HG03159 (cell line): ENCODE measurements around the gene DTNA.

ENCODE experiments used
- ATAC-seq: cut with Tn5 transposase; IDR thresholded peaks from one replicate; pipeline ENCODE4 v1.9.1; 2021; ENCODE audit warnings: mild to moderate bottlenecking, moderate library complexity; ENCODE audit not compliant: unreplicated experiment

Gene DTNA

DNA sequence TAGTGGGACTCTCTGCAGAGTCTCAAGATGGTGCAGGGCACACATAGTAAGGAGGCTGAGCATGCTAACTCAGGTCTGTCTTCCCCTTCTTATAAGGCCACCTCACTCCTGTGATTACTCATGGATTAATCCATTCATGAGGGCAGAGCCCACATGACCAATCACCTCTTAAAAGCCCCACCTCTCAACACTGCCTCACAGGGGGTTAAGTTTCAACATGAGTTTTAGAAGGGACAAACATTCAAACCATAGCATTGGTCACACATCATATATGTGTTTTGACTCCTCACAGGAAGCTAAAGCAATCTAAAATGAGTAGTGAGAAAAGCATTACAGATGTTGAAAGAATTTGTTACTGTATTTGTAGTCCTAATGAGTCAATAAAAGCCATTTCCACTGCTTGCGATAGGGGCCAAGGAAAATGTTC lies 57.5 kb downstream of the DTNA start:
- ATAC-seq = no peak

DNA sequence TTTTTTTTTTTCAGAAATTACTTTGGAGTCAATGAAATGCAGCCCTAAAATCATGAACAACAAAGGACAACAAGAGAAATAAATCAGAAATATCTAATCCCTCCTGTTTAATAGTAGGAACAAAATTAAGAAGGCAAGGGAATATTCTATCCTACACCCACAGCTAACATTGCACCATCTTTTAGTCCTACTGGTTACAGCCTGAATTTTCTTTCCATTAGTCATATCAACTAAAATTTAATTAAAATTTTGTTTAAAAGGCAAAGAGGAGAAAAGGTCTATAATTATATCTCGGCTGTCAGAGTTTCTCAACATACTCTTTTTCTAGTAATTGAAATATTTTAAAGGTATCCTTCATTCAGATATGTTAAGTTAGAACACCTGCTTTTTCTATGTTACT lies 61.9 kb downstream of the DTNA start:
- no peak for ATAC-seq

DNA sequence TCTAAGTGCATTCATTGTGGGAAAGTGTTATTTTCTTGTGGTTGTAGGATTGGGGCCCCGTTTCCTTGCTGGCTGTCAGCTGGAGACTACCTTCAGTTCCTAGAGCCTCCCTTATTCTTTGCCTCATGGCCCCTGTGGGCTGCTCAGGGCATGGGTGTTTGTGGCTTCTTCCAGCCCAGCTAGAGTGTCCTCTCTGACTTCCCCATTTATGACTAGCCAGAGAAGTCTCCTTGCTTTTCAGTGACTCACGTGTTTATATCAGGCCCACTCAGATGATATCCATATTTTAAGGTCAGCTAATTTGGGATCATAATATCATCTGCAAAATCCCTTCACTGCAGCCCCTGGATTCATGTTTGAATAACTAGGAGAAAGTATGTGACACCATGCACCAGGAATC lies 62.8 kb downstream of the DTNA start:
- ATAC-seq = no peak

DNA sequence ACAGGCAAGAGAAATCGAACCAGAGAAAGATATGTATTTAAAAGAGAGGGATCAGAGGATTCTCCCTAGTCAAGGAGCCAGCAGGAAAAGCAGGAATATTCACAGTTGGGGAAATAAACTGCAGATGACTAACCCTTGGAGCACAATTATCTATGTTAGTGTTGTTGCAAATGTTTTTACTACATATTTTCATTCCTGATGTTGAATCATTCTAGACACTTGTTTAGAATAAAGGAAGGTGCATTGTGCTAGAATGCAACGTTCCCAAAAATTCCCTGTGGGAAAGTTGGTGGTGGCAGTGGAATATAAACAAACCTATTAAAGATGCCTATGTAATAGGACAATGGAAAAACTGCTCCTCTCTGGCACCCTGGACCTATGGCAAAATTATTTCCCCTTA lies 63.3 kb downstream of the DTNA start:
- ATAC-seq = no peak

DNA sequence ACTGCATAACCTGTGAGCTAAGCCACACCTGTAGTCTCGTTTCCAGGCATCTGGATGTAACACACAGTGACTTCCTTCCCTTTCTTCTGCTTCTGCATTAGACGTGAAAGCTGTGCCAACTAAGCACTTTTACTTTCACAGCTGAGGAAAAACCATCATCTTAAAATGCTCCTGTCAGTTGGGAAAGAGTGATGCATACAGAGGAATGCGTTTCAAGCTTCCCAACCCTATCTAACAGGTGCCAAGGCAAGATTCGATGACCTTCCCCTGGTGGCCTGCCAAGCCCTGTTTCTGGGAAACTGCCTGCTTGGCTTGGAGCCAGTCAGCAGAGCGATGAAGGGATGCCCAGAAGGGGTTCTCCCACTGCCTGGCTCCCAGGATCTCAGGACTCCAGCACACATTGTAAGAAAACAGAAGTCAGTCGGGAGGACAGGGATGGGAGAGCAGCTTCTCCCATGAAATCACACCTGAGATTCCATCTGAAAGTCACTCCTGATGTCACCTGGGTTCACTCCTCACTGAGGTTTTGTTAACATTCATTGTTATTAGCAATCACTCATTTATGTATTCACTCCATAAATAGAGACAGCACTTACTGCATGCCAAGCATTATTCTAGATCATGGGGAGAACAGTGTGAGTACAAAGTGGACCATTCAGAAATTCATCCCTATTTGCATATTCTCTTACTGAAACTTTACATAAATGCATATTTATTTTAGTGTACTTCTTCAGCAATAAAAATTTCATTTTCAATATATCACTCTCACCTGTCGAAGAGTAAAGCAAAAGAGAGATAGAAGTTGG lies 64.1 kb downstream of the DTNA start:
- no peak for ATAC-seq

DNA sequence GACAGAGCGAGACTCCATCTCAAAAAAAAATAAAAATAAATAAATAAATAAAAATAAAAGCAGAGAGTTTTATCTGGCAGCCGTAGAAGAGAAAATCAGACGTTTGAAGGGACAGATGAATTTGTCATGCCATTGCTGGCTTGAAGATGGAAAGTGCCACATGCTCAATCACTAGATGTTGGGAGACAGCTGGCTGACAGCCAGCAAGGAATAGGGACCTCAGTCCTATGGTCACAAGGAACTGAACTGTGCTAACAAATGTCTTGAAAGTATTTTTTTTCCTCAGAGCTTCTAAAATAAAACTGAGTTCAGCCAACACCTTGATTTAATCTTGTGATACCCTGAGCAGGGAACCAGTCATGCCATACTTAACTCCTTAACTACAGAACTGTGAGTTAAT lies 65.4 kb downstream of the DTNA start:
- no peak for ATAC-seq

DNA sequence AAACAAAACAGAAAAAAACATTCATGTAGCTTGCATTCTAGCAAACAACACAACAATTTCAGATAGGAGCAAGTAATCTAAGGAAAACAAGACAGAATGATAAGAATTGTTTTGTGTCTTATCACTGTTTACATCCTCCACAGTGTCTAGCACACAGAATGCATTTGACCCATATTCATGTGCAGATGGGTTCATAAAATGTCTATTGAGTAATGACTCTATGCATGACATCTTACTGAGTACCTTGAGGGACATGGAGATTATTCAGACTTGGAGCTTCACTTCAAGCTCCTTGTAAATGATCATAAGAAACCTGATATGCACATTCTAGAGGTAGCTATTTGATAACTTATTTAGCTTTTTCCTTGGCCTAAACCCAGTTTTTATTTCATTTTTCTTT lies 69.0 kb downstream of the DTNA start:
- no peak for ATAC-seq

DNA sequence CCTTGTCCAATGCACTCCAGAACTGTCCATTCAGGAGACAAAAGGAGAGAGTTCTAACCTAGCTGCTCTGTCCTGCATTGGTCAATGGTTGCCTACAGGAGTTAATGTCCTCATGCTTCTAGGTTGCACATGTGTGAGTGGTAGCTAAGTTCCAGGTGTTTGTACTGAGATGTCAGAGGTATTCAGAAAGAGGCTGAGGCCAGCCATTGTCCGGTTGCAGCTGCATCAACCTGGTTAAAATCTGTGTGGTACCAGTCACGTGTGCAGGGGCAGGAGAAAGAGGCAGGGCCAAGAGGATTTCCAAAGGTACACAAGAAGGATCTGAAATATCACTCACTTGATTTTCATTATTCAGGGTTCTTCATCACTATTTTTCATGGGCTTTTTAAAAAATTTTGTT lies 70.8 kb downstream of the DTNA start:
- no peak for ATAC-seq

DNA sequence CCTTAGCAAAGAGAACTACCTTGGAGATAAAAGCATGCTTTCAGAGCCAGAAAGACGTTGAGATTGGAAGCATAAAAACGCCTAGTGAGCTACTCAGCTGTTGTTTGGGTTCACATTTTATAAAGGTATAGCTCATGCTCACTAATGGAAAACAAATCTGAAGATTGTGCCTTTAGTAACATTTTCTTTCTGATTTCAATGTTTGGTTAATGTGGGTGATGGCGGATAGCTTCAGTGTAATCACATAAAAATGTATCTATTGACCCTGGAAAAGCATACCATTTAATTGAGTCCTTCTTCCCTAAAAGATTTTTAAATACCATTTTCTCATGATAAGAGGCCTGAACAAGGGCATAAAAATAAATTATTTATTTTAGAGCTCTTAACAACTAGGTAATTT lies 73.4 kb downstream of the DTNA start:
- no peak for ATAC-seq

DNA sequence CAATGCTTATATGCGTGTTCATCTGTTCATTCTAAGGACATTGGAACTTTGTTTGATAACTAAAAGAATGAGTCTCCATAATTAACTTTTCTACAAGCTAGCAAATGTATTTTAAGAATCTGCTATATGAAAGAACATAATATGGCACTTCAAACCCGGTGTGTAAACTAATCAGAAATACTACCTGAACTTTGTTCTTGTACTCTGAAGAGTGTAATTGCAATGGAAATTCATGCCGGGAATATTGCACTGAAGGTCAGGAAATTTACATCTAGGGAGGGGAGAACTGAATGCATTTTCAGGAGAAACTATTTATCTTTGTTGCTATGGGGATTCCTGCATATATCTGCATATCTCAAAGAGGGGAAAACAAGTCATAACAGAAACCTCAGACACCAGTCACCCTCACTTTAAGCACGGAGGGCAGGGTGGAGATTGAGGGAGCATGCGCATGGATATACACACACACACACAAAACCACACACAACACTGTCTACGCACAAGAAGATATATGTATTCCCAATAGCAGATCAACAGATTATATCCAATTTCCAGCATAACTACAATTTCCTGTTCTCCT lies 76.2 kb downstream of the DTNA start:
- ATAC-seq = no peak

DNA sequence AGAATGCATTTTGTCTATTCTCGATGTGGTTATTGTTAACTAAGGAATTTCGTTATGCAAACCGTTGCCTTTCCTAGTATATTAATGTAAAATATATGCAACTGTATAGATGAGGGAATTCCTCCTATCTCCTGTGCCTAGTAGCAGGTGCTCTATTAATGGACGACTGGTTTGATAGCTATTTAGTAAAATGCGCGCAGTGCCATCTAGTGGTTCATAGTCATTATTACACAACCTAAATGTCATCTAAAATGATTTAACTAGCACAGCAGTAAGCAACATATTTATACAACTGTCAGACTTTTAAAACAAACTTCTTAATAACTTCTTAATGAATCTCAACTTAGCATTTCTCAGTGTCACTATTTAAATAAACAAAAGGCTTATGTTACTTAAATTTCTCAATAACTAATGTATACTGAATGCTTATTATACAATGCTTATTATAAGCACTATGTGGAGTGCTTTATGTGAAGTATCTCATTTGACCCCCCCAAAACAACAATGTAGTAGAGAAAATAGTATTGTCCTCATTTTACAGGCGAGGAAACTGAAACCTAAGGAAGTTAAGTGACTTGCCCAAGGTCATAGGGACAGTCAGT lies 77.9 kb downstream of the DTNA start:
- peak; percentile 89 for ATAC-seq

DNA sequence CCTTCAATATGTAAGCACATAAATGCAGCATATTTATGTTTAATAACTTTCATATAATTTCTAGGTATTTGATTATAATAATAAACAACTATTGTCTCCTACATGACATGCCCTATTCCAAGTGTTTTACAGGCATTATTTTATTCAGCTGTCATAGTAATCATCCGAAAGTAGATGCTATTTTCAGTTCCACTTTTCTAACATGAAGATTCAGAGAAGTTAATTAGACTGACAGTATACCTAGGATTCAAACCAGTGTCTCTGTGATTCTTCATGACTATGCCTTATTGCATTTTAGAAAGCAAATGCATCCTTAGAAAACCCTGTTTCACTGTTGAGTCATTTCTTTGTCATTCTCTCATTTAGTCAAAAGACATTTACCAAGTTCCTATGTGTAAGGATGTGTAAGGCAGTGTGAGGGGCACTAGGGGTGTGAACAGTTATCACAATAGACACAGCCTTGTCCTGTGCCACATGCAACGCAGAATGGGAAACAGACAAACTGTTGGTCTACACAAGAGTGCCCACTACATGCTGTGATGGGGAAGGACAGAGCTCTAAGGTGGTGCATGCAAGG lies 79.8 kb downstream of the DTNA start:
- no peak for ATAC-seq

DNA sequence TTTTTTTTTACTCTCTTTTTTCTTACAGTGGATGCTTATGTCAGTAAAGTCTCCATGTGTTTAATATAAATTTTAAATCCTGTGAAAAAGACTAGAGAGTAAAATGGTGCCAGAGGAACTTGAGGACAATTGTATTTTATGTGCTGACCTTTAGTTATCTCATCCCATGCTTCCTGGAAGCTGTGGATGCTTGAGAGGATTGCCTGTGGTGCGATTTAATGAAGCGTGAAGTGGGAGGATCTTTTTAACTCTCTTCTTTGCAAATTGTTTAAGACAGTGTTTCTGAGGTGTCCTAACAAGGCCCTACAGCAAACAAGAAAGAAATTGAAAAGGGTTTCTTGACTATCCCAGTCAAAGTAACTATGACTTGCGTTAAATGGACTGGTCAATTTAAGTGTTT lies 84.2 kb downstream of the DTNA start:
- ATAC-seq = no peak

DNA sequence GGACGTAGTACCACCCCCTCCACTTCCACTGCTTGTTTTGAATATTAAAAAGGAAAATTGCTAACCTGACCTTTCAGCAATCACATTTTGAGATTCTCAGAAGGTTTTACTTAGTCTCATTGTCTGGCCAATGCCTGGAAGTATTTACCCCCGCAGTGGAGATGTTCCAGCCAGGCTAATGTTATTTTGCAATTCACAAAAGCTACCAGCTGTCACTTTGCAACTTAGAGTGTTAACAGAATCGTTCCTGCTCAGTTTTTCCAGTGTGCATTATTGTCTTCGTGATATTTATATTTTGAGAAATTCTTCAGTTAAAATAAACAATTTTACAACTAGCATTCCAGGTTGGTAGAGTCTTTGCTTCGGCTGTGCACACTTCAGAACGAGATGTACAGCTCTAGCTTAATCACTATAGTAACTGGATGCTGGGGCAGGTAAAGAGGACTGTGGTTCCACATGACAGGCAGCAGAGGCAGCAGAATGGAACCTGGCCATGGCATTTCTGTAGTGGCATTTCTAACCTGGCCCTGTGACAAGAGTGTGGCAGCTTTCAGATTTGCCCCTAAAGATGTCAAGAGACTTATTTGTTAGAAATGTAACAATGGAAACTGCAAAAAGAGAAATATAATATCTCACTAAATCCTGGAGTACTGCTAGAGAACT lies 85.1 kb downstream of the DTNA start:
- no peak for ATAC-seq

DNA sequence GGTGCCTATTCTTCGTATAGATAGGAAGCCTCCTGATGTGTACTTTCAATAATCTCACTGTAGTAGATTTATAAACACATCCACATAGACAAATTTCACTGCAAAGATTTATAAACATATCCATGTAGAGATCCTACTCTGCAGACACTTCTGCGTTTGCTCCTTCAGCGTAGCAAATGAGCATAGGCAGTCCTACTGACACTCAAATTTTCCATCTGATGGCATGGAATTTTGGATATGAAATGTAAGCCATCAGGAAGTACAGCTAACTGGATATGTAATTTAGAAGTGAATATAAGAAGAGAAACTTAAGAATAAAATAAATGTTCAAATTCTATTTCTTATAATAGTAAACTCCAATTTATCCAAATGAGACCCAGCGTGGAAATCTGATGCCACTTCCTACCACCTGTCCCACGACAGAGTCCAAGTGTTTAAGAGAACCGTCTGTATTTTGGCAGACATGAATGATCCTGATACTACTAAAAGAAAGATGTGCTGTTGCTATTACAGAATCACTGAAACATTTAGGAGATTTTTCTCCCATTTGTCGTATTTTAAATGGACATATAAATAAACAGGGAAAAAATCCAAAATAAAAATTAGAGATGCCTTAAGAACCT lies 86.0 kb downstream of the DTNA start:
- ATAC-seq = no peak

DNA sequence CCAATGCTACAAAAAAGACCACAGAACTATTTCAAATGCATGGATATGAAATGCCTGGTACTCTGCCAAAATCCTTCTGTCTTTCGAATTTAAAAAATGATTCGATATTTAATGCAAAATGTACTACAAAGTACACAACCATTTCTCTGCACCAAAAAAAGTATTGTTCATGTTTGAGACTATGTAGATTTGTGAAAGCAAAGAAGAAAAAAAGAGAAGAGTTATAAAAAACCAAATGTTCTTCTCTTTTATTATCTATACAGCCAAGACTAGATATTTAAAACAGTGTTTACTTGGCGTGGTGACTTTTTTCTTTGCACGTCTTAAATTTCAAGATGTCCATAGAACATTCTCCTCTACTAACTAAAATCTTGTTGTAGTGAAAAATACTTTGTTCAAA lies 89.2 kb downstream of the DTNA start:
- ATAC-seq = no peak

DNA sequence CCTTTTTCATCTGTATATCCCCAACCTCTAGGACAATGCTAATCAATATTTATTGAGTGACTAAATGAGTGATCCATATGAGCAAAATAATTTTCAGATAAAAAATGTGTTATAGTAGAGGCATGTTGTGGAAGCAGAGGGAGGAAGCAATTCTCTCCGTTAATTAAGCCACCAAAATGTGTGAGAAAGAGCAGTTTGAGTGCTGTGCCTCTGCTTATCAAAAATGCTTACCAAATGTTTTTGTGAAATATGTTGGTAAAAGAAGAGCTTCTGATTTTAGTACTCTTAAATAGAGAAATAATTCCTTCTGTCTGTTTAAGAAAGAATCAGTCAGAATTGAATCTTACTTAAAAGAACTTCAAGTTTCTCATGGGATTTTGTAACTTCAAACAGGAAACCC lies 90.3 kb downstream of the DTNA start:
- no peak for ATAC-seq

DNA sequence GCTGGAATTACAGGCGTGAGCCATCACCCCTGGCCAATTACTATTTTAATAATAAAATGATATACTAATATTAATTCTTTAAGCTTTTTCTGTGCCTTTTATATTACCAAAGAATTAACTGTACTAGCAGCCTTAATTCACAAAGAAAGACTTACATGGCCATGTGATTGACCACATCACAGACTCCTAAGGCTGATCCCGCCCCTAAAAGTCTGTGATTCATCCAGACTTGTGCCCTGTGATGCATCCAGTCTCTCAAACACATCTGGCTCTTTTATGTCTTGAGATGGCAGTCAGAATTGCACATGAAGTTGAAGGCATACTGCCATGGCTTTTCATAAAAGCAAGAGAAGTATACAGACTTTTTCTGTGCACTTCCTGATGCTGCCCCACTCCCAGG lies 91.7 kb downstream of the DTNA start:
- no peak for ATAC-seq

DNA sequence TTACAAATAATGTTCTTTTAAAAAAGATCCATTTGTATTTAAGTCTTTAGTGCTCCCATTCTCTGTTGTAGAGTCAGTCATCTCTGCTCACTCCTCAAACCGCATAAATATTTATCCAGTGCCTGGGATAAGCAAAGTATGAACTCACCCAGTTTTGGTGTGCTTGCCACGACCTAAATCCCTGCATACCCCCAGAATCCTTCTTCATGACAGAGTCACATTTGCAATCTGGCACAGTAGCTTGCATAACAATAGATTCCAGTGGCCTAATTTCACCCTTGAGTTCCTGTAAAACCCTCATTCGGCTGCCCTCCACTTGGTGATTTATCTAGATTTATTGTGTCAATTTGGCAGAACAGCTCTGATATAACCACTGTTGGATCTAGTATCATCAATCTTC lies 92.9 kb downstream of the DTNA start:
- no peak for ATAC-seq

DNA sequence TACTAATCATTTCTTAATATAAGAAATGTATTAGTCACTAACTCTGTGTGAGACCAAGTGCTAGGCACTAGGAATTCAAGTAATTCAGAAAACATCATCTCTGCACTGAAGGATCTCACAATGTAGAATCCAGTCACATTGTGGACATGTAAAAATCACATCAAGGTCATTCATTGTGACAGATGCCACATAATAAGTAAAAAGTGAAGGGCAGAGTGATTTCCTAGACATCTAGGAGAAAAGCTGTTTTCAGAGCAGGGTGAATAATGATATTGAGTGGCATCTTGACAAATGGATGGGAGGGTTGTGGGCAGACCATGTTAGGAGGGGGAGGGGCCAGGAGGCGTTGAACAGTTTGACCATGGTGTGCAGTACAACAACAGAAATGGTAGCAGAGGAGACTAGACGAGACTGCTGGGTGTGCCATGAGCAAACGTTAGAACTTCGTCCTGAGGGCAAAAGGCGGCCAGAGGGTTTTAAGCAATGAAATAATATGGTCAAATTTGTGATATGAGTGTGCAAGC lies 93.8 kb downstream of the DTNA start:
- ATAC-seq = no peak
